Activated naive CD4-positive, alpha-beta T cell treated with anti-CD3 and anti-CD28 coated beads, Interleukin-2, amount 50 U/mL, for 24 hours (primary cell): Measurements from ENCODE around the gene NFIX.

Source experiments
- H3K27ac Mint-ChIP-seq: one replicate; pipeline ENCODE4 v1.8.0; 2021; ENCODE audit warnings: mild to moderate bottlenecking, mixed read lengths
- H3K27me3 Mint-ChIP-seq: one replicate; pipeline ENCODE4 v1.8.0; 2021; ENCODE audit warnings: mixed read lengths
- H3K36me3 Mint-ChIP-seq: one replicate; pipeline ENCODE4 v1.8.0; 2021; ENCODE audit warnings: mixed read lengths
- H3K4me1 Mint-ChIP-seq: one replicate; pipeline ENCODE4 v1.8.0; 2021; ENCODE audit warnings: mixed read lengths
- H3K4me3 Mint-ChIP-seq: one replicate; pipeline ENCODE4 v1.8.0; 2021; ENCODE audit warnings: mild to moderate bottlenecking, mixed read lengths
- H3K9me3 Mint-ChIP-seq: one replicate; pipeline ENCODE4 v1.8.0; 2021; ENCODE audit warnings: mixed read lengths

Gene NFIX

GRCh38 chr19:12996406-12997094 lies 1.3 kb downstream of the NFIX start:
- H3K9me3 Mint-ChIP-seq, result no peaks in the 10 kb centered on the region
- no peaks in the 10 kb centered on the region for H3K36me3 Mint-ChIP-seq
- no peaks in the 10 kb centered on the region for H3K27me3 Mint-ChIP-seq
- H3K4me3 Mint-ChIP-seq, result peak overlapping the region; percentile 78
- H3K27ac Mint-ChIP-seq, result peak overlapping the region; percentile 65
- H3K4me1 Mint-ChIP-seq, result peaks cover 12% of the 10 kb centered on the region

GRCh38 chr19:12997179-12997966 lies 2.1 kb downstream of the NFIX start:
- no peaks in the 10 kb centered on the region for H3K9me3 Mint-ChIP-seq

GRCh38 chr19:12997967-12998940 lies 3.0 kb downstream of the NFIX start:
- Mint-ChIP-seq H3K27ac (peak overlapping the region; percentile 25), H3K4me1 (peaks cover 12% of the 10 kb centered on the region), H3K36me3 (no peaks in the 10 kb centered on the region), H3K9me3 (no peaks in the 10 kb centered on the region), H3K4me3 (no peak overlapping the region), H3K27me3 (no peaks in the 10 kb centered on the region)

More at GRCh38 chr19:12997179-12997966, 2.1 kb downstream of the NFIX start:
- Mint-ChIP-seq H3K27me3 (no peaks in the 10 kb centered on the region), H3K27ac (peak overlapping the region; percentile 88), H3K4me1 (peaks cover 12% of the 10 kb centered on the region), H3K36me3 (no peaks in the 10 kb centered on the region), H3K4me3 (peak overlapping the region; percentile 78)

- no peak overlapping the region for H3K27ac Mint-ChIP-seq
- no peak overlapping the region for H3K4me3 Mint-ChIP-seq
- H3K27me3 Mint-ChIP-seq, result no peaks in the 10 kb centered on the region
- no peaks in the 10 kb centered on the region for H3K36me3 Mint-ChIP-seq
- H3K4me1 Mint-ChIP-seq, result peaks cover 6% of the 10 kb centered on the region
- no peaks in the 10 kb centered on the region for H3K9me3 Mint-ChIP-seq
Measured at GRCh38 chr19:13001166-13001501, 5.9 kb downstream of the NFIX start.

GRCh38 chr19:13001502-13002165 lies 6.4 kb downstream of the NFIX start:
- Mint-ChIP-seq H3K27ac (no peak overlapping the region), H3K36me3 (no peaks in the 10 kb centered on the region), H3K4me3 (no peak overlapping the region), H3K4me1 (peaks cover 6% of the 10 kb centered on the region), H3K27me3 (no peaks in the 10 kb centered on the region), H3K9me3 (no peaks in the 10 kb centered on the region)

GRCh38 chr19:13002166-13002898 lies 7.1 kb downstream of the NFIX start:
- Mint-ChIP-seq H3K36me3 (no peaks in the 10 kb centered on the region), H3K9me3 (no peaks in the 10 kb centered on the region), H3K27ac (no peak overlapping the region), H3K4me1 (no peaks in the 10 kb centered on the region), H3K27me3 (no peaks in the 10 kb centered on the region), H3K4me3 (no peak overlapping the region)

- Mint-ChIP-seq H3K36me3 (no peaks in the 10 kb centered on the region), H3K9me3 (no peaks in the 10 kb centered on the region), H3K4me1 (no peaks in the 10 kb centered on the region), H3K4me3 (no peak overlapping the region), H3K27me3 (no peaks in the 10 kb centered on the region), H3K27ac (peak overlapping the region; percentile 57)
Measured at GRCh38 chr19:13003081-13003480, 7.8 kb downstream of the NFIX start.

- Mint-ChIP-seq H3K4me1 (peaks cover 4% of the 10 kb centered on the region), H3K4me3 (no peak overlapping the region), H3K27me3 (peaks cover 5% of the 10 kb centered on the region), H3K9me3 (no peaks in the 10 kb centered on the region), H3K36me3 (peaks cover 2% of the 10 kb centered on the region), H3K27ac (no peak overlapping the region)
Measured at GRCh38 chr19:13004273-13004672, 9.0 kb downstream of the NFIX start.

GRCh38 chr19:13005253-13005652 lies 10.0 kb downstream of the NFIX start:
- Mint-ChIP-seq H3K36me3 (peaks cover 2% of the 10 kb centered on the region), H3K4me1 (peaks cover 4% of the 10 kb centered on the region), H3K27me3 (peaks cover 9% of the 10 kb centered on the region), H3K4me3 (no peak overlapping the region), H3K9me3 (no peaks in the 10 kb centered on the region), H3K27ac (no peak overlapping the region)

- Mint-ChIP-seq H3K27me3 (peaks cover 14% of the 10 kb centered on the region), H3K27ac (no peak overlapping the region), H3K9me3 (no peaks in the 10 kb centered on the region), H3K4me3 (no peak overlapping the region), H3K4me1 (peaks cover 4% of the 10 kb centered on the region), H3K36me3 (peaks cover 2% of the 10 kb centered on the region)
Measured at GRCh38 chr19:13005861-13006370, 10.6 kb downstream of the NFIX start.

- no peak overlapping the region for H3K4me3 Mint-ChIP-seq
- no peak overlapping the region for H3K27ac Mint-ChIP-seq
- peaks cover 2% of the 10 kb centered on the region for H3K36me3 Mint-ChIP-seq
- no peaks in the 10 kb centered on the region for H3K9me3 Mint-ChIP-seq
- peaks cover 18% of the 10 kb centered on the region for H3K27me3 Mint-ChIP-seq
- H3K4me1 Mint-ChIP-seq, result peaks cover 7% of the 10 kb centered on the region
Measured at GRCh38 chr19:13006431-13007281, 11.4 kb downstream of the NFIX start.

- H3K27ac Mint-ChIP-seq, result no peak overlapping the region
- H3K9me3 Mint-ChIP-seq, result no peaks in the 10 kb centered on the region
- no peak overlapping the region for H3K4me3 Mint-ChIP-seq
- H3K4me1 Mint-ChIP-seq, result peaks cover 9% of the 10 kb centered on the region
- H3K27me3 Mint-ChIP-seq, result peaks cover 18% of the 10 kb centered on the region
- peaks cover 2% of the 10 kb centered on the region for H3K36me3 Mint-ChIP-seq
Measured at GRCh38 chr19:13007292-13008045, 12.2 kb downstream of the NFIX start.
